Activated CD4-positive, CD25-positive, alpha-beta regulatory T cell treated with anti-CD3 and anti-CD28 coated beads, Interleukin-2, amount 50 U/mL, for 24 hours (primary cell): ENCODE data around the gene SEMA5A.

Experiments used
- ATAC-seq, 2 donors: fragments of 150-1000 bp; cut with Tn5 transposase; one replicate each; pipeline ENCODE4 v1.10.0; 2021; ENCODE audit warnings: mild to moderate bottlenecking in 1 of 2, moderate library complexity in 1 of 2

Gene SEMA5A

GRCh38 chr5:9046756-9047481, 499.0 kb downstream of the SEMA5A start:
- no peak for ATAC-seq

- ATAC-seq, result no peak
Measured at GRCh38 chr5:9045946-9046345, 499.9 kb downstream of the SEMA5A start.

- no peak for ATAC-seq
Measured at GRCh38 chr5:9042241-9042640, 503.6 kb downstream of the SEMA5A start.

- no peak for ATAC-seq
Measured at GRCh38 chr5:9040475-9040874, 505.4 kb downstream of the SEMA5A start.

GRCh38 chr5:9037048-9037447, 508.8 kb downstream of the SEMA5A start:
- no peak for ATAC-seq

- no peak for ATAC-seq
Measured at GRCh38 chr5:9035346-9035745, 510.5 kb downstream of the SEMA5A start.

GRCh38 chr5:9034649-9035048, 511.2 kb downstream of the SEMA5A start:
- no peak for ATAC-seq

- no peak for ATAC-seq
Measured at GRCh38 chr5:9033524-9033923, 512.4 kb downstream of the SEMA5A start.

- ATAC-seq, result no peak
Measured at GRCh38 chr5:9025942-9026341, 519.9 kb downstream of the SEMA5A start.

- no peak for ATAC-seq
Measured at GRCh38 chr5:9020996-9021395, 524.9 kb downstream of the SEMA5A start.

GRCh38 chr5:9015937-9016270, 530.0 kb downstream of the SEMA5A start:
- no peak for ATAC-seq

- ATAC-seq, result no peak
Measured at GRCh38 chr5:9015260-9015936, 530.5 kb downstream of the SEMA5A start.

- ATAC-seq, result no peak
Measured at GRCh38 chr5:9013147-9013546, 532.7 kb downstream of the SEMA5A start.

GRCh38 chr5:9009931-9010651, 535.8 kb downstream of the SEMA5A start:
- ATAC-seq, result no peak

- no peak for ATAC-seq
Measured at GRCh38 chr5:8997542-8998070, 548.3 kb downstream of the SEMA5A start.

- no peak for ATAC-seq
Measured at GRCh38 chr5:8993031-8993430, 552.8 kb downstream of the SEMA5A start.
